Stimulated activated naive B cell treated with anti-CD40 and anti-IgM and Interleukin-4, amounts not matched to agents 10 μg/mL and 1 μg/mL and 100 μg/mL, for 72 hours (primary cell): Measurements from ENCODE around the gene POMP.

Source experiments
- ATAC-seq, 2 donors: fragments of 150-1000 bp; cut with Tn5 transposase; replicated peaks; 2 replicates each; pipeline ENCODE4 v1.10.0; 2021; ENCODE audit warnings: moderate library complexity in 1 of 2
- DNase-seq: peaks from one replicate; pipeline ENCODE4 v3.0.0; 2021
- H3K27ac Mint-ChIP-seq: one replicate; pipeline ENCODE4 v1.8.0; 2022; ENCODE audit warnings: mild to moderate bottlenecking, mixed read lengths
- H3K27me3 Mint-ChIP-seq, 2 donors: one replicate each; pipeline ENCODE4 v1.8.0; 2022; ENCODE audit warnings: mixed read lengths in 2 of 2
- H3K36me3 Mint-ChIP-seq, 2 donors: one replicate each; pipeline ENCODE4 v1.8.0; 2022; ENCODE audit warnings: mixed read lengths in 2 of 2, mild to moderate bottlenecking in 1 of 2
- H3K4me1 Mint-ChIP-seq, 2 donors: one replicate each; pipeline ENCODE4 v1.8.0; 2022; ENCODE audit warnings: mixed read lengths in 2 of 2, mild to moderate bottlenecking in 1 of 2
- H3K4me3 Mint-ChIP-seq, 2 donors: one replicate each; pipeline ENCODE4 v1.8.0; 2022; ENCODE audit warnings: mild to moderate bottlenecking in 2 of 2, mixed read lengths in 2 of 2, moderate library complexity in 1 of 2
- H3K9me3 Mint-ChIP-seq, 2 donors: one replicate each; pipeline ENCODE4 v1.8.0; 2022; ENCODE audit warnings: mixed read lengths in 2 of 2, mild to moderate bottlenecking in 1 of 2

Gene POMP

GRCh38 chr13:28658796-28659620 is at the start of gene POMP:
Gene POMP, plus strand, starts transcription at chr13:28659130. Its CDS starts 55 bp downstream, at chr13:28659185.
- H3K27me3 Mint-ChIP-seq: no peaks in the 10 kb centered on the region
- H3K9me3 Mint-ChIP-seq: peaks cover 2 to 3% of the 10 kb centered on the region in 2 donors
- H3K4me1 Mint-ChIP-seq: peaks cover 38 to 62% of the 10 kb centered on the region in 2 donors
- peaks cover 27 to 38% of the 10 kb centered on the region in 2 donors for H3K36me3 Mint-ChIP-seq
- DNase-seq: peak; percentile 96
- peak; percentile 88 for ATAC-seq
- H3K4me3 Mint-ChIP-seq: peak within 1 kb of the TSS; percentile 88 to 98
- peak within 1 kb of the TSS; percentile 96 for H3K27ac Mint-ChIP-seq

GRCh38 chr13:28609381-28609780 is 49.5 kb upstream of the POMP start:
- Mint-ChIP-seq H3K9me3 (peaks cover 0 to 6% of the 10 kb centered on the region in 2 donors), H3K4me3 (no peak overlapping the region), H3K27ac (no peak overlapping the region), H3K27me3 (peaks cover 0 to 5% of the 10 kb centered on the region in 2 donors), H3K4me1 (peaks cover 14 to 33% of the 10 kb centered on the region in 2 donors), H3K36me3 (no peaks in the 10 kb centered on the region)
- DNase-seq (no peak), ATAC-seq (no peak)

- Mint-ChIP-seq H3K27me3 (peaks cover 0 to 5% of the 10 kb centered on the region in 2 donors), H3K36me3 (no peaks in the 10 kb centered on the region), H3K27ac (no peak overlapping the region), H3K4me1 (peaks cover 14 to 33% of the 10 kb centered on the region in 2 donors), H3K9me3 (peaks cover 0 to 6% of the 10 kb centered on the region in 2 donors), H3K4me3 (no peak overlapping the region)
- ATAC-seq: no peak
- no peak for DNase-seq
These were observed 49.0 kb upstream of the POMP start for GRCh38 chr13:28609926-28610325.

- H3K27ac Mint-ChIP-seq: no peak overlapping the region
- no peak overlapping the region for H3K4me3 Mint-ChIP-seq
- no peaks in the 10 kb centered on the region for H3K36me3 Mint-ChIP-seq
- DNase-seq (no peak), ATAC-seq (no peak)
- peaks cover 0 to 6% of the 10 kb centered on the region in 2 donors for H3K9me3 Mint-ChIP-seq
- peaks cover 14 to 33% of the 10 kb centered on the region in 2 donors for H3K4me1 Mint-ChIP-seq
- peaks cover 0 to 5% of the 10 kb centered on the region in 2 donors for H3K27me3 Mint-ChIP-seq
These were observed 47.9 kb upstream of the POMP start for GRCh38 chr13:28610996-28611395.

- H3K9me3 Mint-ChIP-seq: peaks cover under 1 to 6% of the 10 kb centered on the region in 2 donors
- H3K36me3 Mint-ChIP-seq: no peaks in the 10 kb centered on the region
- H3K4me1 Mint-ChIP-seq: peaks cover 14 to 33% of the 10 kb centered on the region in 2 donors
- H3K27ac Mint-ChIP-seq: no peak overlapping the region
- DNase-seq (no peak), ATAC-seq (peak in 1 of 2 donors; percentile 20)
- H3K27me3 Mint-ChIP-seq: peaks cover 2 to 5% of the 10 kb centered on the region in 2 donors
- no peak overlapping the region for H3K4me3 Mint-ChIP-seq
These were observed 47.2 kb upstream of the POMP start for GRCh38 chr13:28611654-28612131.

GRCh38 chr13:28613562-28613961 is 45.4 kb upstream of the POMP start:
- Mint-ChIP-seq H3K4me1 (peaks cover 8 to 22% of the 10 kb centered on the region in 2 donors), H3K36me3 (no peaks in the 10 kb centered on the region), H3K27me3 (peaks cover 4 to 5% of the 10 kb centered on the region in 2 donors), H3K9me3 (peaks cover 1 to 6% of the 10 kb centered on the region in 2 donors), H3K4me3 (no peak overlapping the region), H3K27ac (no peak overlapping the region)
- ATAC-seq (no peak), DNase-seq (no peak)

GRCh38 chr13:28615916-28616446 is 42.9 kb upstream of the POMP start:
- Mint-ChIP-seq H3K4me1 (peaks cover 8 to 22% of the 10 kb centered on the region in 2 donors), H3K36me3 (no peaks in the 10 kb centered on the region), H3K9me3 (peaks cover 1 to 6% of the 10 kb centered on the region in 2 donors), H3K27ac (no peak overlapping the region), H3K27me3 (peaks cover 4 to 5% of the 10 kb centered on the region in 2 donors), H3K4me3 (no peak overlapping the region)
- DNase-seq (no peak), ATAC-seq (no peak)

GRCh38 chr13:28618230-28618994 is 40.5 kb upstream of the POMP start:
- Mint-ChIP-seq H3K27me3 (peaks cover 2 to 4% of the 10 kb centered on the region in 2 donors), H3K4me1 (peaks cover 2 to 4% of the 10 kb centered on the region in 2 donors), H3K4me3 (no peak overlapping the region), H3K9me3 (peaks cover 1 to 3% of the 10 kb centered on the region in 2 donors), H3K36me3 (no peaks in the 10 kb centered on the region), H3K27ac (no peak overlapping the region)
- DNase-seq: no peak
- ATAC-seq: no peak

GRCh38 chr13:28620011-28620830 is 38.7 kb upstream of the POMP start:
- no peak overlapping the region for H3K27ac Mint-ChIP-seq
- peaks cover 0 to 4% of the 10 kb centered on the region in 2 donors for H3K27me3 Mint-ChIP-seq
- no peak for DNase-seq
- H3K36me3 Mint-ChIP-seq: no peaks in the 10 kb centered on the region
- H3K9me3 Mint-ChIP-seq: peaks cover 0 to 1% of the 10 kb centered on the region in 2 donors
- H3K4me1 Mint-ChIP-seq: peaks cover 12 to 15% of the 10 kb centered on the region in 2 donors
- ATAC-seq: no peak
- no peak overlapping the region for H3K4me3 Mint-ChIP-seq

- H3K27ac Mint-ChIP-seq: no peak overlapping the region
- peaks cover 12 to 15% of the 10 kb centered on the region in 2 donors for H3K4me1 Mint-ChIP-seq
- H3K4me3 Mint-ChIP-seq: no peak overlapping the region
- peaks cover 0 to 4% of the 10 kb centered on the region in 2 donors for H3K27me3 Mint-ChIP-seq
- no peak for DNase-seq
- no peaks in the 10 kb centered on the region for H3K36me3 Mint-ChIP-seq
- peaks cover 0 to 1% of the 10 kb centered on the region in 2 donors for H3K9me3 Mint-ChIP-seq
- ATAC-seq: no peak
These were observed 37.5 kb upstream of the POMP start for GRCh38 chr13:28621449-28621848.

GRCh38 chr13:28622286-28622685 is 36.6 kb upstream of the POMP start:
- no peaks in the 10 kb centered on the region for H3K36me3 Mint-ChIP-seq
- DNase-seq (no peak), ATAC-seq (no peak)
- H3K27me3 Mint-ChIP-seq: no peaks in the 10 kb centered on the region
- peaks cover 12 to 15% of the 10 kb centered on the region in 2 donors for H3K4me1 Mint-ChIP-seq
- H3K9me3 Mint-ChIP-seq: no peaks in the 10 kb centered on the region
- H3K27ac Mint-ChIP-seq: no peak overlapping the region
- no peak overlapping the region for H3K4me3 Mint-ChIP-seq

- peak; percentile 22 to 31 for ATAC-seq
- Mint-ChIP-seq H3K4me1 (peaks cover 12 to 22% of the 10 kb centered on the region in 2 donors), H3K9me3 (no peaks in the 10 kb centered on the region), H3K36me3 (no peaks in the 10 kb centered on the region), H3K4me3 (peak overlapping the region; percentile 2 to 5), H3K27ac (peak overlapping the region; percentile 52), H3K27me3 (no peaks in the 10 kb centered on the region)
- DNase-seq: no peak
These were observed 34.9 kb upstream of the POMP start for GRCh38 chr13:28623782-28624706.
